Right ventricle myocardium inferior (tissue), 1 donor: ENCODE results near the gene CCR3. TPM values are rescaled to one million over a fixed set of nuclear protein-coding genes. Genes with fewer than 3 reads are reported as not detected.
A peak's percentile ranks its signal among the peaks of the same experiment; 100 is the strongest.

Experiments used
- ATAC-seq: fragments of 200-7000 bp; cut with Tn5 transposase; one replicate; pipeline ENCODE4 v1.9.1; 2020; ENCODE audit warnings: mild to moderate bottlenecking, moderate library complexity
- DNase-seq: peaks from one replicate; pipeline ENCODE4 v3.0.0; 2021; ENCODE audit errors: missing footprints
- intact Hi-C: fragments of 100-400 bp; cut with DNase I; formaldehyde crosslinking; loops from one replicate; pipeline ENCODE4 v1.11.0; 2022
- total RNA-seq: library from RNA; stranded (reverse); fragmentation: NEBNext Ultra II Directional; extraction: Animal tissue kit (Norgen Biotek cat#: 25700); gene quantifications from one replicate; pipeline ENCODE4 v1.2.1, GENCODE V29; 2021
- donor health status: DM: no; HTN: yes; CAD: no; lungs with severe emphysema.

CCR3 gene
- total RNA-seq, 1 donor from 2014 or later, result not detected

GRCh38 chr3:46289551-46289950 lies 47.3 kb downstream of the CCR3 start:
- no peak for DNase-seq
- intact Hi-C loops, result no loop called here
- no peak for ATAC-seq

GRCh38 chr3:46289966-46290365 lies 47.7 kb downstream of the CCR3 start:
- DNase-seq (no peak), ATAC-seq (no peak)
- intact Hi-C loops, result no loop called here

GRCh38 chr3:46291046-46291445 lies 48.8 kb downstream of the CCR3 start:
- ATAC-seq (no peak), DNase-seq (no peak)
- intact Hi-C loops, result no loop called here

GRCh38 chr3:46293035-46293724 lies 50.9 kb downstream of the CCR3 start:
- intact Hi-C loops, result no loop called here
- DNase-seq (no peak), ATAC-seq (no peak)

GRCh38 chr3:46293991-46294833 lies 52.0 kb downstream of the CCR3 start:
- intact Hi-C loops, result no loop called here
- no peak for DNase-seq
- ATAC-seq, result no peak

GRCh38 chr3:46296826-46297225 lies 54.6 kb downstream of the CCR3 start:
- DNase-seq (no peak), ATAC-seq (no peak)
- intact Hi-C loops, result no loop called here

- intact Hi-C loops, result no loop called here
- DNase-seq (no peak), ATAC-seq (peak; percentile 40)
Observed at GRCh38 chr3:46297658-46298423, 55.6 kb downstream of the CCR3 start.

GRCh38 chr3:46298871-46299607 lies 56.8 kb downstream of the CCR3 start:
- ATAC-seq (no peak), DNase-seq (no peak)
- intact Hi-C loops, result no loop called here

- DNase-seq (no peak), ATAC-seq (peak; percentile 64)
- intact Hi-C loops, result no loop called here
Observed at GRCh38 chr3:46299608-46300460, 57.6 kb downstream of the CCR3 start.

- DNase-seq (no peak), ATAC-seq (peak; percentile 34)
- intact Hi-C loops, result no loop called here
Observed at GRCh38 chr3:46300461-46300789, 58.2 kb downstream of the CCR3 start.

- ATAC-seq (peak; percentile 59), DNase-seq (no peak)
- intact Hi-C loops, result no loop called here
Observed at GRCh38 chr3:46301122-46301835, 59.0 kb downstream of the CCR3 start.

GRCh38 chr3:46303240-46303639 lies 61.0 kb downstream of the CCR3 start:
- intact Hi-C loops, result no loop called here
- ATAC-seq, result no peak
- DNase-seq, result no peak

- DNase-seq (no peak), ATAC-seq (no peak)
- intact Hi-C loops, result no loop called here
Observed at GRCh38 chr3:46304739-46305138, 62.5 kb downstream of the CCR3 start.

- intact Hi-C loops, result no loop called here
- ATAC-seq (peak; percentile 72), DNase-seq (no peak)
Observed at GRCh38 chr3:46312991-46313390, 70.7 kb downstream of the CCR3 start.

- ATAC-seq (no peak), DNase-seq (no peak)
- intact Hi-C loops, result no loop called here
Observed at GRCh38 chr3:46314517-46314916, 72.3 kb downstream of the CCR3 start.

GRCh38 chr3:46316206-46316605 lies 73.9 kb downstream of the CCR3 start:
- ATAC-seq (no peak), DNase-seq (no peak)

More at GRCh38 chr3:46316206-46316605, 73.9 kb downstream of the CCR3 start:
- intact Hi-C loops, result no loop called here
